ENCODE results near the gene MDP1. TPM values are rescaled to one million over a fixed set of nuclear protein-coding genes. Genes with fewer than 3 reads are reported as not detected.

The MDP1 gene
- total RNA-seq (ENCODE audit: low replicate concordance): 10.8 and 18.3 TPM in 2 replicates

GRCh38 chr14:24215495-24216344 lies at the start of gene MDP1:
Gene MDP1, minus strand, starts transcription at chr14:24216066. Its CDS starts 111 bp downstream, at chr14:24215955.

GRCh38 chr14:24262821-24263733 lies 47.2 kb upstream of the MDP1 start, which contains the start of gene TGM1:
Gene TGM1, minus strand, starts transcription at chr14:24263177. Its CDS starts 825 bp downstream, at chr14:24262352.

GRCh38 chr14:24232645-24233537 lies 17.0 kb upstream of the MDP1 start, which contains the start of gene GMPR2:
Gene GMPR2, plus strand, starts transcription at chr14:24232929. Its CDS starts 325 bp downstream, at chr14:24233254.

GRCh38 chr14:24232121-24232644 lies 16.3 kb upstream of the MDP1 start, which contains the start of gene NEDD8:
Gene NEDD8, minus strand, starts transcription at chr14:24232367. Its CDS starts 100 bp downstream, at chr14:24232267.

GRCh38 chr14:24212924-24213865 lies 2.7 kb downstream of the MDP1 start, which contains the start of gene CHMP4A:
Gene CHMP4A, minus strand, starts transcription at chr14:24213488. Its CDS starts 49 bp downstream, at chr14:24213439.

GRCh38 chr14:24195186-24196070 lies 20.4 kb downstream of the MDP1 start, which contains the start of gene TM9SF1:
Gene TM9SF1, minus strand, starts transcription at chr14:24195441. Its CDS starts 422 bp downstream, at chr14:24195019.

GRCh38 chr14:24188251-24189058 lies 27.4 kb downstream of the MDP1 start, which contains the start of gene IPO4:
Gene IPO4, minus strand, starts transcription at chr14:24188816. Its CDS starts 29 bp downstream, at chr14:24188787.

GRCh38 chr14:24171422-24172260 lies 44.2 kb downstream of the MDP1 start, which contains the start of gene REC8:
Gene REC8, plus strand, starts transcription at chr14:24172080. Its CDS starts 473 bp downstream, at chr14:24172553.

Other genes with a start within 250 kb of the MDP1 start
- gene DHRS4L2, start 227.1 kb downstream of the MDP1 start, total RNA-seq (ENCODE audit: low replicate concordance): 8.5 and 15.5 TPM in 2 replicates
- gene CARMIL3, start 164.1 kb downstream of the MDP1 start, total RNA-seq (ENCODE audit: low replicate concordance): 0.08 TPM in 1 of 2 replicates, not detected in the other
- gene CPNE6, start 144.5 kb downstream of the MDP1 start, total RNA-seq (ENCODE audit: low replicate concordance): not detected in 2 replicates
- 13.3 and 44.0 TPM in 2 replicates for gene PCK2, start 121.8 kb downstream of the MDP1 start, total RNA-seq (ENCODE audit: low replicate concordance)
- 59.1 and 62.1 TPM in 2 replicates for gene DCAF11, start 101.3 kb downstream of the MDP1 start, total RNA-seq (ENCODE audit: low replicate concordance)
- 0.47 and 1.2 TPM in 2 replicates for gene NRL, start 101.1 kb downstream of the MDP1 start, total RNA-seq (ENCODE audit: low replicate concordance)
- 0.23 TPM in 1 of 2 replicates, not detected in the other for gene FITM1, start 85.4 kb downstream of the MDP1 start, total RNA-seq (ENCODE audit: low replicate concordance)
- 55.3 and 80.6 TPM in 2 replicates for gene PSME1, start 79.9 kb downstream of the MDP1 start, total RNA-seq (ENCODE audit: low replicate concordance)
- gene EMC9, start 74.5 kb downstream of the MDP1 start, total RNA-seq (ENCODE audit: low replicate concordance): 19.2 and 21.9 TPM in 2 replicates
- 28.2 and 87.8 TPM in 2 replicates for gene PSME2, start 69.5 kb downstream of the MDP1 start, total RNA-seq (ENCODE audit: low replicate concordance)
- 22.2 and 24.9 TPM in 2 replicates for gene RNF31, start 68.6 kb downstream of the MDP1 start, total RNA-seq (ENCODE audit: low replicate concordance)
- 68.4 and 96.8 TPM in 2 replicates for gene IRF9, start 54.8 kb downstream of the MDP1 start, total RNA-seq (ENCODE audit: low replicate concordance)
- 0.12 and 0.83 TPM in 2 replicates for gene REC8, start 44.0 kb downstream of the MDP1 start, total RNA-seq (ENCODE audit: low replicate concordance)
- 27.1 and 41.9 TPM in 2 replicates for gene IPO4, start 27.2 kb downstream of the MDP1 start, total RNA-seq (ENCODE audit: low replicate concordance)
- gene TM9SF1, start 20.6 kb downstream of the MDP1 start, total RNA-seq (ENCODE audit: low replicate concordance): 42.9 and 55.9 TPM in 2 replicates
- gene TSSK4, start 10.4 kb downstream of the MDP1 start, total RNA-seq (ENCODE audit: low replicate concordance): 0.12 TPM in 1 of 2 replicates, not detected in the other
- gene CHMP4A, start 2.6 kb downstream of the MDP1 start, total RNA-seq (ENCODE audit: low replicate concordance): 24.2 and 29.7 TPM in 2 replicates
- 272 and 446 TPM in 2 replicates for gene NEDD8, start 16.3 kb upstream of the MDP1 start, total RNA-seq (ENCODE audit: low replicate concordance)
- 72.7 and 109 TPM in 2 replicates for gene GMPR2, start 16.9 kb upstream of the MDP1 start, total RNA-seq (ENCODE audit: low replicate concordance)
- 38.3 and 42.2 TPM in 2 replicates for gene TINF2, start 26.6 kb upstream of the MDP1 start, total RNA-seq (ENCODE audit: low replicate concordance)
- gene TGM1, start 47.1 kb upstream of the MDP1 start, total RNA-seq (ENCODE audit: low replicate concordance): 1.6 and 2.5 TPM in 2 replicates
- 16.8 and 22.3 TPM in 2 replicates for gene RABGGTA, start 55.5 kb upstream of the MDP1 start, total RNA-seq (ENCODE audit: low replicate concordance)
- gene DHRS1, start 83.7 kb upstream of the MDP1 start, total RNA-seq (ENCODE audit: low replicate concordance): 13.5 and 20.9 TPM in 2 replicates
- 14.4 and 17.4 TPM in 2 replicates for gene NOP9, start 83.8 kb upstream of the MDP1 start, total RNA-seq (ENCODE audit: low replicate concordance)
- 0.08 and 3.3 TPM in 2 replicates for gene CIDEB, start 91.9 kb upstream of the MDP1 start, total RNA-seq (ENCODE audit: low replicate concordance)
- gene LTB4R2, start 94.1 kb upstream of the MDP1 start, total RNA-seq (ENCODE audit: low replicate concordance): 1.2 and 2.3 TPM in 2 replicates
- 0.75 and 6.3 TPM in 2 replicates for gene LTB4R, start 95.4 kb upstream of the MDP1 start, total RNA-seq (ENCODE audit: low replicate concordance)
- 0.60 and 16.7 TPM in 2 replicates for gene ADCY4, start 119.0 kb upstream of the MDP1 start, total RNA-seq (ENCODE audit: low replicate concordance)
- gene RIPK3, start 123.9 kb upstream of the MDP1 start, total RNA-seq (ENCODE audit: low replicate concordance): 0.23 and 9.4 TPM in 2 replicates
- gene NFATC4, start 152.1 kb upstream of the MDP1 start, total RNA-seq (ENCODE audit: low replicate concordance): 18.4 and 77.3 TPM in 2 replicates
- 3.2 and 9.0 TPM in 2 replicates for gene NYNRIN, start 182.9 kb upstream of the MDP1 start, total RNA-seq (ENCODE audit: low replicate concordance)
- 1.6 and 7.4 TPM in 2 replicates for gene CBLN3, start 213.6 kb upstream of the MDP1 start, total RNA-seq (ENCODE audit: low replicate concordance)
- gene KHNYN, start 213.9 kb upstream of the MDP1 start, total RNA-seq (ENCODE audit: low replicate concordance): 42.2 and 45.3 TPM in 2 replicates
- gene SDR39U1, start 226.7 kb upstream of the MDP1 start, total RNA-seq (ENCODE audit: low replicate concordance): 4.4 and 11.3 TPM in 2 replicates

Data from smooth muscle cell of the coronary artery (primary cell).